H1 (cell line): ENCODE data around the gene CASKIN2. TPM values are rescaled to one million over a fixed set of nuclear protein-coding genes. Genes with fewer than 3 reads are reported as not detected.

ENCODE experiments used
- HDAC2 ChIP-seq, 2 experiments: fragments of 300-600 bp in 1 of 2; sonication (generic) in 1 of 2; IDR thresholded peaks; 2 replicates each; pipeline ENCODE4 v1.6.1; 2011 to 2012; ENCODE audit warnings: low read depth in 2 of 2, low read length in 2 of 2, mild to moderate bottlenecking in 2 of 2, moderate library complexity in 2 of 2, borderline replicate concordance in 1 of 2, inconsistent platforms in 1 of 2
- POU5F1 ChIP-seq: IDR thresholded peaks from 2 replicates; pipeline ENCODE4 v1.6.1; 2011; ENCODE audit warnings: low read depth, mild to moderate bottlenecking, low read length, moderate library complexity
- SIRT6 ChIP-seq: IDR thresholded peaks from one replicate; pipeline ENCODE4 v1.7.1; 2012; ENCODE audit warnings: low read length, inconsistent platforms
- SUZ12 ChIP-seq: fragments of 200-600 bp; sonication (generic); IDR thresholded peaks from 2 replicates; pipeline ENCODE4 v1.6.1; 2012; ENCODE audit warnings: mild to moderate bottlenecking, inconsistent platforms, low read length, moderate library complexity, mixed read lengths
- ZNF274 ChIP-seq: IDR thresholded peaks from 2 replicates; pipeline ENCODE4 v1.7.0; 2012; ENCODE audit warnings: low read length, borderline replicate concordance; ENCODE audit errors: extremely low read depth
- polyA plus RNA-seq, 7 experiments: library from polyadenylated mRNA; depleted of rRNA in 3 of 7; stranded (reverse) in 5 of 7; unstranded in 2 of 7; fragments of >200 nt in 5 of 7; fragments of 200-250 nt in 2 of 7; gene quantifications; 1 replicate in 5 of 7; 2 replicates in 1 of 7; 4 replicates in 1 of 7; pipeline versions ENCODE4 v1.2.1 to v1.2.3, GENCODE V29; 2011 to 2013; ENCODE audit warnings: missing spikeins in 2 of 7, mixed read lengths in 2 of 7
- total RNA-seq: library from RNA; stranded (reverse); fragmentation: NEBNext Ultra II Directional; extraction: Animal tissue kit (Norgen Biotek cat#: 25700); gene quantifications from 2 replicates; pipeline ENCODE4 v1.2.1, GENCODE V29; 2021

CASKIN2 gene
- total and polyA plus RNA-seq, 2 of the 8 experiments (the other 6 are each of a cell fraction or from before 2014, with no cell fraction given) = 6.7 to 32.3 TPM

DNA sequence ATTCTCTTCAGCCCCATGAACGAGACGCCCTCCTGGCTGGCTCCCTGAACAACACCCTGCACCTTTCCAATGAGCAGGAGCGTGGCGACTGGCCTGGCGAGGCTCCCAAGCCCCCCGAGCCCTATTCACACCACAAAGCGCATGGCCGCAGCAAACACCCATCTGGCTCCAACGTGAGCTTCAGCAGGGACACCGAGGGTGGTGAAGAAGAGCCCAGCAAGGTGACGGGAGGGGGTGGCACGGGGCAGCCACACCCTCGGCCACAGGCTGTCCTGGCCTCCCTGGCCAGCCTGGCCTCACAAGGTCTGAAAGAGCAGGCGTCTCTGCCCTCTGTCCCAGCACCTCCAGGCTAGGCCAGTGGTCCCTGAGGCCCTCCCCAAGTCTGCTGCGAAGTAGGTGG lies 23.7 kb downstream of the CASKIN2 start (continued):
- TF ChIP-seq SUZ12 (no peak), ZNF274 (no peak), SIRT6 (no peak), HDAC2 (IDR thresholded peaks at IDR 0.05; ENCODE audit: borderline replicate concordance in 1 of 2, low read depth in 2 of 2, low read length in 2 of 2) (no peak), POU5F1 (no peak)
